Keratinocyte (primary cell): Measurements from ENCODE around the gene CPNE9. TPM values are rescaled to one million over a fixed set of nuclear protein-coding genes. Genes with fewer than 3 reads are reported as not detected.

Experiments
- DNase-seq: peaks from one replicate; pipeline ENCODE4 v3.0.0-alpha.2; 2011; ENCODE audit warnings: low read depth, missing footprints, low spot score
- FAIRE-seq: peaks from 2 replicates; lab custom pipeline; 2011; peaks lifted over from hg19 to GRCh38; lab: Jason Lieb, UNC
- H2AFZ ChIP-seq: 2 replicates; pipeline ENCODE4 v1.6.0; 2012; ENCODE audit warnings: low read length, control low read depth, inconsistent platforms; ENCODE audit not compliant: control insufficient read depth
- H3K27ac ChIP-seq: 2 replicates; pipeline ENCODE4 v1.5.1; 2011; ENCODE audit warnings: low read length; ENCODE audit not compliant: control insufficient read depth, insufficient read depth
- H3K27me3 ChIP-seq: 3 replicates; pipeline ENCODE4 v1.6.0; 2011; ENCODE audit warnings: low read length; ENCODE audit not compliant: control insufficient read depth, insufficient read depth; ENCODE audit errors: extremely low read depth
- H3K36me3 ChIP-seq, 2 experiments: 2 replicates in 1 of 2; 3 replicates in 1 of 2; pipeline ENCODE4 v1.5.1; 2011; ENCODE audit warnings: low read length in 2 of 2, mild to moderate bottlenecking in 1 of 2; ENCODE audit not compliant: control insufficient read depth in 2 of 2, insufficient read depth in 2 of 2; ENCODE audit errors: extremely low read depth in 1 of 2
- H3K4me1 ChIP-seq: 3 replicates; pipeline ENCODE4 v1.5.1; 2011; ENCODE audit warnings: low read length; ENCODE audit not compliant: control insufficient read depth, insufficient read depth; ENCODE audit errors: extremely low read depth
- H3K4me2 ChIP-seq: 3 replicates; pipeline ENCODE4 v1.6.0; 2011; ENCODE audit warnings: low read depth, low read length; ENCODE audit not compliant: control insufficient read depth, insufficient read depth; ENCODE audit errors: extremely low read depth
- H3K4me3 ChIP-seq, 3 experiments: fragments of 200-600 bp in 1 of 3; sonication (generic) in 1 of 3; 2 replicates in 2 of 3; 3 replicates in 1 of 3; pipeline ENCODE4 v1.5.1; 2011 to 2016; ENCODE audit warnings: low read length in 3 of 3, mild to moderate bottlenecking in 3 of 3, control low read depth in 2 of 3, inconsistent platforms in 1 of 3, low read depth in 1 of 3, mixed read lengths in 1 of 3, mixed run types in 1 of 3, moderate library complexity in 1 of 3; ENCODE audit not compliant: control insufficient read depth in 2 of 3, insufficient read depth in 2 of 3; ENCODE audit errors: extremely low read depth in 1 of 3
- H3K79me2 ChIP-seq: 2 replicates; pipeline ENCODE4 v1.6.0; 2012; ENCODE audit warnings: low read length; ENCODE audit not compliant: control insufficient read depth, insufficient read depth
- H3K9ac ChIP-seq: 3 replicates; pipeline ENCODE4 v1.6.0; 2011; ENCODE audit warnings: low read length; ENCODE audit not compliant: control insufficient read depth, insufficient read depth; ENCODE audit errors: extremely low read depth
- H3K9me1 ChIP-seq: 3 replicates; pipeline ENCODE4 v1.6.0; 2011; ENCODE audit warnings: low read length; ENCODE audit not compliant: control insufficient read depth, insufficient read depth; ENCODE audit errors: extremely low read depth
- H3K9me3 ChIP-seq: 2 replicates; pipeline ENCODE4 v1.5.1; 2012; ENCODE audit warnings: low read depth, low read length; ENCODE audit not compliant: control insufficient read depth
- H4K20me1 ChIP-seq: 3 replicates; pipeline ENCODE4 v1.6.0; 2011; ENCODE audit warnings: low read length; ENCODE audit not compliant: control insufficient read depth, insufficient read depth; ENCODE audit errors: extremely low read depth
- CTCF ChIP-seq, 3 experiments: IDR thresholded peaks in 1 of 3; conservative IDR thresholded peaks in 1 of 3; optimal IDR thresholded peaks in 1 of 3; 2 replicates in 2 of 3; 3 replicates in 1 of 3; pipeline versions ENCODE3 to v1.5.1; 2011; ENCODE audit warnings: low read length in 3 of 3, mild to moderate bottlenecking in 3 of 3, moderate library complexity in 2 of 3, control low read depth in 1 of 3, inconsistent platforms in 1 of 3; ENCODE audit not compliant: insufficient read depth in 2 of 3; ENCODE audit errors: extremely low read depth in 1 of 3
- EZH2 ChIP-seq: IDR thresholded peaks from one replicate; pipeline ENCODE4 v1.6.1; 2012; ENCODE audit warnings: inconsistent platforms, mild to moderate bottlenecking, low read length, moderate library complexity
- dilution Hi-C: fragments of 300-500 bp; cut with MboI; formaldehyde crosslinking; loops from one replicate; pipeline ENCODE4 v1.7.0; 2020; ENCODE audit warnings: low sequenced_read_pairs; ENCODE audit not compliant: extremely low pct_ligation_motif_present
- polyA minus RNA-seq, 3 experiments: library from RNA; depleted of rRNA, polyadenylated mRNA; stranded (reverse); fragments of >200 nt; gene quantifications; 1 replicate in 1 of 3; 2 replicates in 1 of 3; 3 replicates in 1 of 3; pipeline ENCODE4 v1.2.3, GENCODE V29; 2011
- polyA plus RNA-seq, 5 experiments: library from polyadenylated mRNA; depleted of rRNA in 3 of 5; stranded (reverse) in 3 of 5; stranded (forward) in 1 of 5; unstranded in 1 of 5; fragments of >200 nt; gene quantifications; 1 replicate in 1 of 5; 2 replicates in 3 of 5; 3 replicates in 1 of 5; pipeline versions ENCODE4 v1.2.1 to v1.2.3, GENCODE V29; 2011 to 2012; ENCODE audit warnings: missing spikeins in 2 of 5, low read depth in 1 of 5, low replicate concordance in 1 of 5

CPNE9 gene
- polyA plus RNA-seq = not detected in 3 replicates
- not detected for polyA plus RNA-seq (2011; ENCODE audit: low read depth)
- not detected in 2 replicates for polyA plus RNA-seq (2011; cell fraction: cytosol; rRNA removed)
- 0.46 TPM in 1 of 2 replicates, not detected in the other for polyA plus RNA-seq (2011; cell fraction: nucleus; rRNA removed)
- not detected in 2 replicates for polyA plus RNA-seq (2012; ENCODE audit: low replicate concordance)
- not detected in 3 replicates for polyA minus RNA-seq
- polyA minus RNA-seq (2011; cell fraction: cytosol; rRNA and poly(A)+ RNA removed) = not detected
- polyA minus RNA-seq (2011; cell fraction: nucleus; rRNA and poly(A)+ RNA removed) = not detected in 2 replicates

- dilution Hi-C loops = no loop called here
- Histone ChIP-seq H3K9ac (no peak within 1 kb of the TSS), H2AFZ (peak within 1 kb of the TSS; percentile 40), H3K27ac (no peak within 1 kb of the TSS), H3K9me1 (no peaks in the 10 kb centered on the region), H3K4me2 (peak within 1 kb of the TSS; percentile 84), H4K20me1 (no peaks in the 10 kb centered on the region), H3K9me3 (no peaks in the 10 kb centered on the region), H3K27me3 (peaks cover 16% of the 10 kb centered on the region), H3K36me3 (peaks cover 0 to 5% of the 10 kb centered on the region in 2 experiments), H3K4me1 (peaks cover 10% of the 10 kb centered on the region), H3K4me3 (peak within 1 kb of the TSS; percentile 2 to 53 (median 53)), H3K79me2 (no peaks in the 10 kb centered on the region)
- FAIRE-seq = no peak
- TF ChIP-seq EZH2 (no peak), CTCF (optimal IDR thresholded peaks at IDR 0.05 in 1 of 3, IDR thresholded peaks at IDR 0.05 in 1 of 3, conservative IDR thresholded peaks at IDR 0.05 in 1 of 3; ENCODE audit: extremely low read depth in 1 of 3, insufficient read depth in 2 of 3, low read length in 3 of 3) (no peak)
- DNase-seq = no peak
These were observed at the start of gene CPNE9 for GRCh38 chr3:9703736-9704346. TSS of gene CPNE9 (plus strand) at chr3:9703833. CDS start at chr3:9703997, 164 bp downstream.

GRCh38 chr3:9659849-9660248 is 43.8 kb upstream of the CPNE9 start:
- dilution Hi-C loops = no loop called here
- H3K36me3 ChIP-seq = peaks cover 14 to 22% of the 10 kb centered on the region in 2 experiments
- H3K27ac ChIP-seq = no peak overlapping the region
- peaks cover 2% of the 10 kb centered on the region for H3K79me2 ChIP-seq
- H3K9me1 ChIP-seq = no peaks in the 10 kb centered on the region
- no peak overlapping the region for H3K4me3 ChIP-seq
- DNase-seq = no peak
- no peaks in the 10 kb centered on the region for H3K27me3 ChIP-seq
- no peak for TF ChIP-seq CTCF (optimal IDR thresholded peaks at IDR 0.05 in 1 of 3, IDR thresholded peaks at IDR 0.05 in 1 of 3, conservative IDR thresholded peaks at IDR 0.05 in 1 of 3; ENCODE audit: extremely low read depth in 1 of 3, insufficient read depth in 2 of 3, low read length in 3 of 3)
- no peak for TF ChIP-seq EZH2
- H3K4me2 ChIP-seq = no peak overlapping the region
- no peak overlapping the region for H2AFZ ChIP-seq
- H4K20me1 ChIP-seq = no peaks in the 10 kb centered on the region
- no peaks in the 10 kb centered on the region for H3K9me3 ChIP-seq
- no peaks in the 10 kb centered on the region for H3K4me1 ChIP-seq
- no peak for FAIRE-seq
- no peak overlapping the region for H3K9ac ChIP-seq
